Measurements from ENCODE around the gene RPIA.

DNA sequence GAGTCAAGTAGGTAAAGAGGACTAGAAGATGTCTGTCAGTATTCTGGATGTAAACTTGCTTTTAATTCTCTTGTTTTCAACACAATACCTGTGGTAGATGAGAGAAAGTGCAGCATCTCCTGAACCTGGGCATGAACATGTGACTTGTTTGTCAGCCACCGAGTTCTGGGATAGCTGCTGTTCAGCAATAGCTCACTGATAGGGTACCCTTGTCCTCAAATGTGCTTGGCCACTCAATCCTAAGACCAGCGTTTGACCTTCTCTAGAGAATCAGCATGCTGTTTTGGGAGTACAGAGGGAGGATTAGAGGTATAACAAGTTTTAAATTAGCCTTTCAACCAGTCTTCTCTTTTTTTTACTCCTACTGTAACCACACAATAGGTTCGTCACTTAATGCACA is 23.2 kb downstream of the RPIA start:
- TF ChIP-seq POLR2AphosphoS5 (IDR thresholded peaks at IDR 0.05; ENCODE audit: low read depth, low read length), result no peak
- TF ChIP-seq, protein P1, sequence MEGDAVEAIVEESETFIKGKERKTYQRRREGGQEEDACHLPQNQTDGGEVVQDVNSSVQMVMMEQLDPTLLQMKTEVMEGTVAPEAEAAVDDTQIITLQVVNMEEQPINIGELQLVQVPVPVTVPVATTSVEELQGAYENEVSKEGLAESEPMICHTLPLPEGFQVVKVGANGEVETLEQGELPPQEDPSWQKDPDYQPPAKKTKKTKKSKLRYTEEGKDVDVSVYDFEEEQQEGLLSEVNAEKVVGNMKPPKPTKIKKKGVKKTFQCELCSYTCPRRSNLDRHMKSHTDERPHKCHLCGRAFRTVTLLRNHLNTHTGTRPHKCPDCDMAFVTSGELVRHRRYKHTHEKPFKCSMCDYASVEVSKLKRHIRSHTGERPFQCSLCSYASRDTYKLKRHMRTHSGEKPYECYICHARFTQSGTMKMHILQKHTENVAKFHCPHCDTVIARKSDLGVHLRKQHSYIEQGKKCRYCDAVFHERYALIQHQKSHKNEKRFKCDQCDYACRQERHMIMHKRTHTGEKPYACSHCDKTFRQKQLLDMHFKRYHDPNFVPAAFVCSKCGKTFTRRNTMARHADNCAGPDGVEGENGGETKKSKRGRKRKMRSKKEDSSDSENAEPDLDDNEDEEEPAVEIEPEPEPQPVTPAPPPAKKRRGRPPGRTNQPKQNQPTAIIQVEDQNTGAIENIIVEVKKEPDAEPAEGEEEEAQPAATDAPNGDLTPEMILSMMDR (IDR thresholded peaks at IDR 0.05), result no peak

Data from Panc1 (cell line).